ENCODE data around the gene SDK1. TPM values are rescaled to one million over a fixed set of nuclear protein-coding genes. Genes with fewer than 3 reads are reported as not detected.

The SDK1 gene
- total and polyA plus RNA-seq, 2 of the 8 experiments (the other 6 are each of a cell fraction or from before 2014, with no cell fraction given) = 3.3 to 7.2 TPM

GRCh38 chr7:4097001-4097609 is 796.1 kb downstream of the SDK1 start:
- Histone ChIP-seq H3K4me2 (ENCODE audit: insufficient read depth in 1 of 2, low read depth in 2 of 2, low read length in 2 of 2) (no peak overlapping the region), H4K5ac (ENCODE audit: insufficient read length, low read depth, low read length) (no peak overlapping the region), H3K9ac (replicated peaks in 1 of 4; ENCODE audit: extremely low read depth in 1 of 4, low read depth in 3 of 4, low read length in 3 of 4) (no peak overlapping the region), H2BK15ac (ENCODE audit: low read length) (no peak overlapping the region), H3K4ac (replicated peaks; ENCODE audit: insufficient read length, low read depth, low read length) (no peak overlapping the region), H4K91ac (replicated peaks; ENCODE audit: insufficient read length, low read length) (no peak overlapping the region), H3K27ac (ENCODE audit: low read depth, low read length) (no peak overlapping the region), H3K9me3 (ENCODE audit: insufficient read depth in 2 of 2, low read depth in 1 of 2, low read length in 1 of 2) (no peaks in the 10 kb centered on the region), H3K56ac (replicated peaks; ENCODE audit: insufficient read length, low read depth, low read length) (no peak overlapping the region), H3K4me3 (ENCODE audit: extremely low read depth in 1 of 4, insufficient read depth in 2 of 4, low read depth in 3 of 4, low read length in 4 of 4) (no peak overlapping the region), H2AK5ac (ENCODE audit: low read depth, low read length) (no peak overlapping the region), H3K79me1 (ENCODE audit: low read depth, low read length) (no peaks in the 10 kb centered on the region), H3K18ac (ENCODE audit: extremely low read depth, low read length) (no peak overlapping the region), H2BK120ac (replicated peaks; ENCODE audit: low read depth, low read length) (no peak overlapping the region), H4K20me1 (replicated peaks in 1 of 2; ENCODE audit: control insufficient read depth in 1 of 2, insufficient read depth in 2 of 2, low read length in 2 of 2) (no peaks in the 10 kb centered on the region), H3K4me1 (replicated peaks in 1 of 4; ENCODE audit: control insufficient read depth in 3 of 4, insufficient read depth in 4 of 4, low read length in 3 of 4) (no peaks in the 10 kb centered on the region), H3K36me3 (ENCODE audit: control insufficient read depth in 2 of 4, insufficient read depth in 4 of 4, low read length in 3 of 4) (no peaks in the 10 kb centered on the region), H2BK5ac (ENCODE audit: low read depth, low read length) (no peak overlapping the region), H3K27me3 (replicated peaks in 1 of 4; ENCODE audit: control insufficient read depth in 3 of 4, extremely low read depth in 1 of 4, insufficient read depth in 3 of 4, low read length in 3 of 4) (no peaks in the 10 kb centered on the region), H3K14ac (ENCODE audit: insufficient read length) (no peak overlapping the region), H2BK20ac (ENCODE audit: low read length) (no peak overlapping the region), H2BK12ac (ENCODE audit: low read depth, low read length) (no peak overlapping the region), H2AFZ (ENCODE audit: low read length) (no peak overlapping the region), H3K23ac (ENCODE audit: insufficient read length) (no peak overlapping the region), H3K23me2 (ENCODE audit: low read depth, low read length) (no peaks in the 10 kb centered on the region), H4K8ac (ENCODE audit: extremely low read depth, insufficient read depth, low read length) (no peak overlapping the region), H3K79me2 (ENCODE audit: control insufficient read depth in 1 of 2, insufficient read depth in 2 of 2, low read length in 2 of 2) (no peaks in the 10 kb centered on the region)
- WGBS, 2 experiments (ENCODE audit: extremely low coverage in 1 of 2, insufficient coverage in 1 of 2, insufficient read length in 1 of 2, insufficient replicate concordance in 2 of 2, low coverage in 1 of 2, low lambda C conversion rate in 2 of 2, missing lambda C conversion rate in 1 of 2) = 94% methylated on average over 12 of the region's 12 CpGs; no CpG with 5 or more reads in 1 of the 2 experiments
- DNase-seq (ENCODE audit: low read depth in 1 of 2, low spot score in 2 of 2) (no peak), FAIRE-seq (no peak)
- ChIA-PET POLR2A (ENCODE audit: partially characterized antibody) (no interaction called here), CTCF (ENCODE audit: partially characterized antibody) (interaction anchor here (0.8 to 1.0 kb wide), 3 partner anchors 11 to 42 kb away, joined by 3 read pairs; no protein-coding TSS in a partner anchor)
- TF ChIP-seq EGR1 (IDR thresholded peaks at IDR 0.05; ENCODE audit: borderline replicate concordance, low read depth, low read length) (no peak), CTBP2 (IDR thresholded peaks at IDR 0.05; ENCODE audit: borderline replicate concordance, insufficient read depth, insufficient read length, low read length) (no peak), RXRA (IDR thresholded peaks at IDR 0.05; ENCODE audit: insufficient read depth, low read depth, low read length) (no peak), FOSL1 (IDR thresholded peaks at IDR 0.05; ENCODE audit: insufficient read depth, low read depth, low read length) (no peak), CREB1 (IDR thresholded peaks at IDR 0.05) (no peak), GABPA (IDR thresholded peaks at IDR 0.05; ENCODE audit: borderline replicate concordance, insufficient read depth, low read length) (no peak), BACH1 (IDR thresholded peaks at IDR 0.05; ENCODE audit: low read length) (no peak), HDAC2 (IDR thresholded peaks at IDR 0.05; ENCODE audit: borderline replicate concordance in 1 of 2, low read depth in 2 of 2, low read length in 2 of 2) (no peak), SRF (IDR thresholded peaks at IDR 0.05; ENCODE audit: low read depth, low read length) (no peak), RBBP5 (IDR thresholded peaks at IDR 0.05; ENCODE audit: borderline replicate concordance, low read depth, low read length) (no peak), ASH2L (IDR thresholded peaks at IDR 0.05; ENCODE audit: low read length) (no peak), SP1 (IDR thresholded peaks at IDR 0.05; ENCODE audit: low read depth, low read length) (no peak), E2F6 (IDR thresholded peaks at IDR 0.05) (no peak)
